ENCODE results near the gene RELCH.
A peak's percentile ranks its signal among the peaks of the same experiment; 100 is the strongest.

The RELCH gene

DNA sequence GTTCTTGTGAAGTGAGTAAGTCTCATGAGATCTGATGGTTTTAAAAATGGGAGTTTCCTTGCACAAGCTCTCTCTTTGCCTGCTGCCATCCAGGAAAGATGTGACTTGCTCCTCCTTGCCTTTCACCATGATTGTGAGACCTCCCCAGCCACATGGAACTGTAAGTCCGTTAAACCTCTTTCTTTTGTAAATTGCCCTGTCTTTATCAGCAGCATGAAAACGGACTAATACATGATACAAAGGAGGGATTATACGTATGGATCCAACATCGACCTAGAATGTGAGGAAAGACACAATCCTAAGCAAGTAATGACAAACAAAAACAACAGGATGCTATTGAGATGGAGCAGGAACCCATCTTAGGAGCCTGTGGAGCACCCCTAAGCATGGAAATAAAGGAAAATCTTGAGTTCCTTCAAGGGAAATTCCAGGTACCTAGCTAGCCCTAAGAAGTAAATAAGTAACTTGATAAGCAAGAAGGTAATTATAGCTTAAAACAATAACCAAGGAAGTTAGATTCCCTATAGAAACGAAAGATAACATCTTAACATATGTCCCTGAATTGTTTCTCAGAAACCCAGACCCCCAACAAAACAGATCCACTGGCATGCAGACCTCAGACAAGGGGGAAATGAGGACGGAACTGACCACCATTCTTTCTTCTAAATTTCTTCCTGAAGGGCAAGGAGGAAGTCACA is 136.6 kb downstream of the RELCH start:
- Histone ChIP-seq H3K36me3 (ENCODE audit: insufficient read depth, low read length) (no peaks in the 10 kb centered on the region), H3K4me1 (ENCODE audit: control insufficient read depth, insufficient read depth, low read length, unreplicated experiment) (peaks cover 9% of the 10 kb centered on the region), H3K4me3 (ENCODE audit: low read depth, low read length) (no peak overlapping the region), H2AFZ (ENCODE audit: low read length, unreplicated experiment) (no peak overlapping the region), H3K27ac (ENCODE audit: low read depth, low read length) (no peak overlapping the region), H3K79me2 (ENCODE audit: control insufficient read depth, insufficient read depth, low read length, unreplicated experiment) (no peaks in the 10 kb centered on the region), H3K27me3 (ENCODE audit: insufficient read depth, low read length) (peaks cover 54% of the 10 kb centered on the region)

DNA sequence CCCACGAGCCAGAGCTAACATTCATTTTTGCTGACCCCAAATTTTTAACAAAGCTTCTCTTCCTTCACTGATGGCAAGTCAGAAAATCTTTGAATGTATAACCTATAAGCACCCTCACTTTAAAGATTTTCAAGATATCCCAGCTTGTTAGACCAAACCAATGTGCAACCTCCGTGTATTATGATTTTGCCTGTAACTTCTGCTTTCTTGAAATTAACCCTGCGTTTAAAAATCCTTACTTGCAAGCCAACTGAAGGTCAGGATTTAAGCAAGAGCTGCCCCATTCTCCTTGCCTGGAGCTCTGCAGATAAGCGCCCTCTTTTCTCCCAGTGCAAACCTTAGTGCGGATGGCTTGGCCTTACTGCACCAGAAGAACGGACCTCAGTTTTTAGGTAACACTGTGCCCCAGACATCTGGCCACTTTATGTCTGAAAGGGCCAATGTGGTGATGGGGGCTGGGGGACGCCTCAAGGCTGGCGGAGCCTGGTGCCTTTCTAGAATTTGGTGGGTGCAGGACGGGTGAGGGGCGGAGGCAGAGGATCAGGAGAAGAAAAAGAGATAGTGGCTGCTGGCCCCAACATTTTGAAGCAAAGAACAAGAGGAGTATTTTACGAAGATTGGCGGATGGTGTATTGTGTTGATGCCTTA is 137.2 kb downstream of the RELCH start:
- Histone ChIP-seq H3K4me1 (ENCODE audit: control insufficient read depth, insufficient read depth, low read length, unreplicated experiment) (peaks cover 16% of the 10 kb centered on the region), H3K27ac (ENCODE audit: low read depth, low read length) (no peak overlapping the region), H2AFZ (ENCODE audit: low read length, unreplicated experiment) (no peak overlapping the region), H3K27me3 (ENCODE audit: insufficient read depth, low read length) (peaks cover 54% of the 10 kb centered on the region), H3K36me3 (ENCODE audit: insufficient read depth, low read length) (no peaks in the 10 kb centered on the region), H3K4me3 (ENCODE audit: low read depth, low read length) (peak overlapping the region; percentile 46; the same call in 1 of the 2 replicates), H3K79me2 (ENCODE audit: control insufficient read depth, insufficient read depth, low read length, unreplicated experiment) (no peaks in the 10 kb centered on the region)

- Histone ChIP-seq H3K36me3 (ENCODE audit: insufficient read depth, low read length) (no peaks in the 10 kb centered on the region), H2AFZ (ENCODE audit: low read length, unreplicated experiment) (peak within 1 kb of the TSS; percentile 89), H3K4me1 (ENCODE audit: control insufficient read depth, insufficient read depth, low read length, unreplicated experiment) (peaks cover 24% of the 10 kb centered on the region), H3K27me3 (ENCODE audit: insufficient read depth, low read length) (peaks cover 54% of the 10 kb centered on the region), H3K27ac (ENCODE audit: low read depth, low read length) (no peak within 1 kb of the TSS), H3K4me3 (ENCODE audit: low read depth, low read length) (peak within 1 kb of the TSS; percentile 78), H3K79me2 (ENCODE audit: control insufficient read depth, insufficient read depth, low read length, unreplicated experiment) (no peaks in the 10 kb centered on the region)
Measured at GRCh38 chr18:62324917-62325805, 138.1 kb downstream of the RELCH start, which contains the start of gene TNFRSF11A. TSS of gene TNFRSF11A (plus strand) at chr18:62325310. CDS start at chr18:62325353, 43 bp downstream.

DNA sequence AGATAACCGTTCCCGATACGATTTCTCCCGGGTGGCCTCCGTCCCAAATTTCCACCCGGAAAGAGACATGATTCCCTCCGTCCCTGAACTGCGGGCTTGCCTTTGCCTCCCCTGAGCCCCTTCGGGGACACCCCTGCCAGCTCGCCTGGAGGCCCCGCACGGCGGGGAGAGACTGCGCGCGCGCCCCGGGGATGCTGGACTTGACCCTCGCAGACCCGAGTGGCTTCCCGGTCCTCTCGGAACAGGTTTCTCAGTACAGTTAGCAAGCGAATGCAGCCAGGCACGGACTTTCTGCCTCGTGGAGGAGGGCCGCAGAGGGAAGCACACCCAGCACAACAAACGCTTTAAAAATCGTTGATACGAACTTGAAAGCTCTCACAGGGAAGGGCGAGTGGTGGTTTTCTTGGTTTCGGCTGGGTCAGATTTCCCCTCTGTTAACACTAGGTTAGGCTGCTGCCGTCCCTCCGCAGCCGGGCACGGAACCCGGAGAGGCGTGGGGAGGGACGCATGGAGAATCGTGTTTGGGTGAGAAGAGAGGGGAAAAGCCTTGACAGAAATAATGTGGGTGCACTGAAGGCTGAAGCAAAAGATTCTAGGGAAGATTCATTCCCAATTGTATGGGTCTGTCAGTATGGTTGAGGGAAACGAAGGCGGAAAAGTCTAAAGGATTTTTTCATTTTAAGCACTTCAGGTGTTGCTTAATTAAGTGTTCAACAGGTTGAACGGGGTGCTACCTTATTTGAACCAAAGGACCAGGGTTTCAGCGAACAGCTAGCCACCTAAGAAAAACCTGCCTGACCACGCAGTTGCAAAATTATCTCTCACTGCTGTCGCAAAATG is 139.0 kb downstream of the RELCH start:
- peaks cover 27% of the 10 kb centered on the region for H3K4me1 ChIP-seq (ENCODE audit: control insufficient read depth, insufficient read depth, low read length, unreplicated experiment)
- H3K27ac ChIP-seq (ENCODE audit: low read depth, low read length) = no peak overlapping the region
- H3K79me2 ChIP-seq (ENCODE audit: control insufficient read depth, insufficient read depth, low read length, unreplicated experiment) = no peaks in the 10 kb centered on the region
- H2AFZ ChIP-seq (ENCODE audit: low read length, unreplicated experiment) = peak overlapping the region; percentile 89
- H3K4me3 ChIP-seq (ENCODE audit: low read depth, low read length) = peak overlapping the region; percentile 78
- no peaks in the 10 kb centered on the region for H3K36me3 ChIP-seq (ENCODE audit: insufficient read depth, low read length)
- peaks cover 54% of the 10 kb centered on the region for H3K27me3 ChIP-seq (ENCODE audit: insufficient read depth, low read length)

DNA sequence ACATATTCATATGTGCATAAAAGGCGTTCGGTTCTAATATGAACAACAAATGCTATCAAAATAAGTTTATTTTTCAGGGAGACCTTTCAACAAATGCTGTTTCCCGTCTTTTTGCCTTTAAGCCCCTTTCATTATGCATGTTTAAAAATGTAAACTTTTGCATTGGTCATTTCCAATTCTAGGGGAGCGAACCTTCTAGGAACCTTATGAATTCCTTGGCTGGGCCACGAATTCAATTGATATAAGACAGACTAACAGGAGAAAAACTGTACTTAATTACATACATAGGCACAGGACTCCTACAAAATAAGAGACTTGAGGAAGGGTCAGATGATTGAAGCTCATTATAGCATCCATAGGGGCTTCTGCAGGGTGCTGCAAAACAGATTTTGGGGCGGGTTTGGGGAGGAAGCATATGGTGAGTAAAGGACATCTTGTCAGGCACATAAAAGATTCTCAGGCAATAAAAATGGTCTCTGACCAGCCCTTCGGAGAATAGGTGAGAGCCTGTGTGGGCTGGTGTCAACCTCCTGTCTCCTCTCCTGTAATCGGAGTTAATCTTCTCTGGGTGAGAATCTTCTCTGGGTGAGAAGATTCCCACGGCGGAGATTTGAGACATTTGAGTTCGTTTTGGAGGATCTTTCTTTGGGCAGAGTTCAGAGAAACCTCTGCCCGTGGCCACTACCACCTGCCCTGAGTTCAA is 139.7 kb downstream of the RELCH start:
- no peak overlapping the region for H2AFZ ChIP-seq (ENCODE audit: low read length, unreplicated experiment)
- H3K27me3 ChIP-seq (ENCODE audit: insufficient read depth, low read length) = peaks cover 54% of the 10 kb centered on the region
- H3K36me3 ChIP-seq (ENCODE audit: insufficient read depth, low read length) = no peaks in the 10 kb centered on the region
- H3K4me3 ChIP-seq (ENCODE audit: low read depth, low read length) = peak overlapping the region; percentile 78
- no peak overlapping the region for H3K27ac ChIP-seq (ENCODE audit: low read depth, low read length)
- H3K79me2 ChIP-seq (ENCODE audit: control insufficient read depth, insufficient read depth, low read length, unreplicated experiment) = no peaks in the 10 kb centered on the region
- peaks cover 34% of the 10 kb centered on the region for H3K4me1 ChIP-seq (ENCODE audit: control insufficient read depth, insufficient read depth, low read length, unreplicated experiment)

- H3K36me3 ChIP-seq (ENCODE audit: insufficient read depth, low read length) = no peaks in the 10 kb centered on the region
- no peak overlapping the region for H2AFZ ChIP-seq (ENCODE audit: low read length, unreplicated experiment)
- peaks cover 46% of the 10 kb centered on the region for H3K27me3 ChIP-seq (ENCODE audit: insufficient read depth, low read length)
- no peak overlapping the region for H3K4me3 ChIP-seq (ENCODE audit: low read depth, low read length)
- no peak overlapping the region for H3K27ac ChIP-seq (ENCODE audit: low read depth, low read length)
- H3K4me1 ChIP-seq (ENCODE audit: control insufficient read depth, insufficient read depth, low read length, unreplicated experiment) = peaks cover 35% of the 10 kb centered on the region
- H3K79me2 ChIP-seq (ENCODE audit: control insufficient read depth, insufficient read depth, low read length, unreplicated experiment) = no peaks in the 10 kb centered on the region
Measured at GRCh38 chr18:62327977-62328376, 140.9 kb downstream of the RELCH start.

- H3K27ac ChIP-seq (ENCODE audit: low read depth, low read length) = peak overlapping the region; percentile 52; the same call in 1 of the 2 replicates
- peaks cover 40% of the 10 kb centered on the region for H3K4me1 ChIP-seq (ENCODE audit: control insufficient read depth, insufficient read depth, low read length, unreplicated experiment)
- H3K27me3 ChIP-seq (ENCODE audit: insufficient read depth, low read length) = peaks cover 37% of the 10 kb centered on the region
- no peaks in the 10 kb centered on the region for H3K79me2 ChIP-seq (ENCODE audit: control insufficient read depth, insufficient read depth, low read length, unreplicated experiment)
- H3K36me3 ChIP-seq (ENCODE audit: insufficient read depth, low read length) = no peaks in the 10 kb centered on the region
- no peak overlapping the region for H3K4me3 ChIP-seq (ENCODE audit: low read depth, low read length)
- H2AFZ ChIP-seq (ENCODE audit: low read length, unreplicated experiment) = no peak overlapping the region
Measured at GRCh38 chr18:62328586-62329525, 141.8 kb downstream of the RELCH start.

GRCh38 chr18:62329691-62330454 is 142.8 kb downstream of the RELCH start:
- H2AFZ ChIP-seq (ENCODE audit: low read length, unreplicated experiment) = no peak overlapping the region
- peaks cover 27% of the 10 kb centered on the region for H3K27me3 ChIP-seq (ENCODE audit: insufficient read depth, low read length)
- no peak overlapping the region for H3K4me3 ChIP-seq (ENCODE audit: low read depth, low read length)
- peak overlapping the region; percentile 52; the same call in 1 of the 2 replicates for H3K27ac ChIP-seq (ENCODE audit: low read depth, low read length)
- no peaks in the 10 kb centered on the region for H3K79me2 ChIP-seq (ENCODE audit: control insufficient read depth, insufficient read depth, low read length, unreplicated experiment)
- peaks cover 49% of the 10 kb centered on the region for H3K4me1 ChIP-seq (ENCODE audit: control insufficient read depth, insufficient read depth, low read length, unreplicated experiment)
- H3K36me3 ChIP-seq (ENCODE audit: insufficient read depth, low read length) = no peaks in the 10 kb centered on the region
